HG03280 (cell line): Measurements from ENCODE around the gene EFHB.
"Not testable (repeated sequence)": the region's sequence is repeated elsewhere in the genome, so short reads cannot be mapped to it uniquely, and the experiment has no call there.

Experiments used
- ATAC-seq: cut with Tn5 transposase; IDR thresholded peaks from one replicate; pipeline ENCODE4 v1.9.1; 2021; ENCODE audit warnings: mild to moderate bottlenecking, moderate library complexity; ENCODE audit not compliant: unreplicated experiment

Gene EFHB

GRCh38 chr3:19855318-19855717 is 78.7 kb downstream of the EFHB start:
- ATAC-seq, result not testable (repeated sequence)

- not testable (repeated sequence) for ATAC-seq
Observed at GRCh38 chr3:19846609-19847008, 87.4 kb downstream of the EFHB start.
